ENCODE results near the gene COL9A3.

Gene COL9A3

GRCh38 chr20:62797671-62798532 is 18.9 kb upstream of the COL9A3 start:
- DNase-seq, result no peak

GRCh38 chr20:62799036-62799435 is 17.8 kb upstream of the COL9A3 start:
- DNase-seq, result no peak

GRCh38 chr20:62799459-62799858 is 17.4 kb upstream of the COL9A3 start:
- no peak for DNase-seq

- DNase-seq, result no peak
Measured at GRCh38 chr20:62799873-62800272, 17.0 kb upstream of the COL9A3 start.

GRCh38 chr20:62800314-62801259 is 16.3 kb upstream of the COL9A3 start:
- no peak for DNase-seq

GRCh38 chr20:62801284-62802010 is 15.4 kb upstream of the COL9A3 start:
- DNase-seq, result no peak

GRCh38 chr20:62802026-62802712 is 14.7 kb upstream of the COL9A3 start:
- DNase-seq, result no peak

GRCh38 chr20:62804021-62804626 is 12.7 kb upstream of the COL9A3 start:
- no peak for DNase-seq

GRCh38 chr20:62804627-62805154 is 12.2 kb upstream of the COL9A3 start, which contains the start of gene OGFR:
OGFR (plus strand) TSS chr20:62804835; CDS start chr20:62804860, 25 bp downstream.
- DNase-seq, result peak; percentile 71

GRCh38 chr20:62805155-62805710 is 11.6 kb upstream of the COL9A3 start:
- peak; percentile 35 for DNase-seq

- DNase-seq, result no peak
Measured at GRCh38 chr20:62805711-62806382, 11.0 kb upstream of the COL9A3 start.

GRCh38 chr20:62806383-62807050 is 10.3 kb upstream of the COL9A3 start:
- DNase-seq, result no peak

GRCh38 chr20:62807444-62808210 is 9.2 kb upstream of the COL9A3 start:
- no peak for DNase-seq

GRCh38 chr20:62808211-62808865 is 8.5 kb upstream of the COL9A3 start:
- peak; percentile 41 for DNase-seq

- DNase-seq, result no peak
Measured at GRCh38 chr20:62809530-62810428, 7.1 kb upstream of the COL9A3 start.

- no peak for DNase-seq
Measured at GRCh38 chr20:62811320-62811719, 5.5 kb upstream of the COL9A3 start.

- DNase-seq, result no peak
Measured at GRCh38 chr20:62811720-62812119, 5.1 kb upstream of the COL9A3 start.

All from activated gamma-delta T cell (primary cell).